GM12864 (cell line): ENCODE results near the gene LMCD1.

Experiments
- DNase-seq: peaks from one replicate; pipeline ENCODE4 v3.0.0-alpha.2; 2011; ENCODE audit warnings: low read depth
- H3K4me3 ChIP-seq: 2 replicates; pipeline ENCODE4 v1.5.1; 2011; ENCODE audit warnings: mild to moderate bottlenecking, low read depth, low read length, control low read depth
- TF ChIP-seq, protein P1 (sequence below): IDR thresholded peaks from 2 replicates; pipeline ENCODE4 v1.5.1; 2011; ENCODE audit warnings: low read depth, mild to moderate bottlenecking, moderate library complexity, low read length, control low read depth, inconsistent platforms; ENCODE audit errors: missing control alignments

The LMCD1 gene

DNA sequence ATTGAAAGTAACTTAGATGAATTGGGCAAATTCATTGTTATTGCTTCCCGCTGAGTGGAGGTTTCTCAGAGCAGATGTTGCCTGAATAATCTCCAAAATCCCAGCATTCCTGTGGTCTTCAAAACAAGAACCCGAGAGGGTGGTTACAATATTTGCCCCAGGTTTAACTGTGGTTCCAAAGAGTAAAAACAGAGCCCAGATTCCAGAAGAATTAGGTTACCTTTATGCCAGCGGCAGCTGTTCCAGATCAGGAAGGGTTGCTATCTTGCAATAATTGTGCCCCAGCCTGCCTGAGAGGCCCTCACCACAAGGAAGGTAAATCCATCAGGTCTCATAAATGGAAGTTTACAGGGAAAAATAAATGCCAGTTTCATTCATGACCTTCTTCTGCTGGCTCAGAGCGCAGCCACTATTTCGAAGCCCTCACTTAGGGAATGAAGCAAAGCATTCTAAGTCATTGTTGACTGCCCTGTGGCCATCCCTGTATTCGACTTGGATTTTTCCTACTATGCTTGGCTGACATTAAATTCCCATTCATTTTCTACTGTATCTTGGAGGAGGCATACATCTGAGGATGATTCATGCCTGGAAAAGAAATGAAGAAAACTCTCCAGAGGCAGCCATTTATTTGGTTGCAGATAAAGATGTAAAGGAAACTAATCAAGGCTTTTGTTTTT lies 88.4 kb downstream of the LMCD1 start:
- TF ChIP-seq, protein P1, sequence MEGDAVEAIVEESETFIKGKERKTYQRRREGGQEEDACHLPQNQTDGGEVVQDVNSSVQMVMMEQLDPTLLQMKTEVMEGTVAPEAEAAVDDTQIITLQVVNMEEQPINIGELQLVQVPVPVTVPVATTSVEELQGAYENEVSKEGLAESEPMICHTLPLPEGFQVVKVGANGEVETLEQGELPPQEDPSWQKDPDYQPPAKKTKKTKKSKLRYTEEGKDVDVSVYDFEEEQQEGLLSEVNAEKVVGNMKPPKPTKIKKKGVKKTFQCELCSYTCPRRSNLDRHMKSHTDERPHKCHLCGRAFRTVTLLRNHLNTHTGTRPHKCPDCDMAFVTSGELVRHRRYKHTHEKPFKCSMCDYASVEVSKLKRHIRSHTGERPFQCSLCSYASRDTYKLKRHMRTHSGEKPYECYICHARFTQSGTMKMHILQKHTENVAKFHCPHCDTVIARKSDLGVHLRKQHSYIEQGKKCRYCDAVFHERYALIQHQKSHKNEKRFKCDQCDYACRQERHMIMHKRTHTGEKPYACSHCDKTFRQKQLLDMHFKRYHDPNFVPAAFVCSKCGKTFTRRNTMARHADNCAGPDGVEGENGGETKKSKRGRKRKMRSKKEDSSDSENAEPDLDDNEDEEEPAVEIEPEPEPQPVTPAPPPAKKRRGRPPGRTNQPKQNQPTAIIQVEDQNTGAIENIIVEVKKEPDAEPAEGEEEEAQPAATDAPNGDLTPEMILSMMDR, result no peak
- no peak for DNase-seq
- H3K4me3 ChIP-seq, result no peak overlapping the region

DNA sequence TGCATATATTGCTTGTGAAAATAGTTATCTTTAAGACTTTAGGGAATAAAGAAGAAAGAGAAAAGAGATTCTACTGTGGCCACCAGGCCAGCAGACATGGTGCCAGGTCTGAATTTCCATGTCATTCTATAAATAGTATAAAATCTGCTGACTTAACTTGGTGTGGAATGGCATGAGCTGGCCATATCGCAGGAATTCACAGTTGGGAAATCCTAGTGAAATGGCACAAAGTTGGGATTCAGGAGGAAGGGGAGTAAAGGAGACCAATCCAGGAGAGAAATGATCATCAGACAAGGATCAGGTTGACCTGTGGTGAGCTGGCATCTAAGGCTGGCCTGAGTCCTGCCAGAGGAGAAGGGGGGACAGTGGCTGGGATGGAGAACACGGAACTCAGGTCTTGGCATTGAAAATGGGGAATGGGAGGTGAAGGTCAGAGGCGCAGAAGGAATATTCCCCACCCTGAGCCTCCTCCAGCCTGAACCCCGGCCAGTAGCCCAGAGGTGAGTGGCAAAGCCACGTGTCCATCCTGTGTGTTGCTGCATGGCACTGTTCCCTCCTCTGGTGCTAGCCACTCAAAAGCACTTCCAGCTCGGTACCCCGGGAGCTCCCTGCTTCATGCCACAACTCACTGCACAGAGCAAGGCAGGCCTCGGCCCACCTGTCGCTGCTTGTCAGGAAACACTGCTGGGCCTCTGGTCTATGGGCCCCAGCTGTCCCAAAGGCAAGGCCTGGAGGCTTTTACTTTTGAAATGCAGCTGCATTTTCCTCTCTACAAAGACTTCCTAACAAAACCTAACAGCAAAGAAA lies 91.6 kb downstream of the LMCD1 start:
- H3K4me3 ChIP-seq, result no peak overlapping the region
- TF ChIP-seq, protein P1, result no peak
- no peak for DNase-seq

DNA sequence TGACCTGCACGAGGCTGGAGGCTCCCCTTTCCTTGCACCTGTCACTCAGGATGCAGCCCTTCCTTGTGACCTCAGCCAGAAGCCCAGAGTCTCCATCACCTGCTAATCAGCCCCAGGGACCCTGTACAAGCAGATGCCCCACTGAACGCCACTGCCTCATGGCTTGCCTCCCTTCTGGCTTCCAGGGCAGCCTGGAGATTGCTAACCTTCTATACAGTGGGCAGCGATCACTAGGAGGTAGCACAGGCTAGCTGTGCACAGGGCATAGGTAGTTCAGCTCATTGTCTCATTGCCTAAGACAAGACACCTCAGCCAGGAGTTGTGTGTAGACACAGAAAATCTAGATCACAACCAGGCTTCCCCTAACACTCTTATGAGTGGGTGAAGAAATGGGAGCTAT lies 93.6 kb downstream of the LMCD1 start:
- DNase-seq, result no peak
- TF ChIP-seq, protein P1, result no peak
- H3K4me3 ChIP-seq, result no peak overlapping the region

DNA sequence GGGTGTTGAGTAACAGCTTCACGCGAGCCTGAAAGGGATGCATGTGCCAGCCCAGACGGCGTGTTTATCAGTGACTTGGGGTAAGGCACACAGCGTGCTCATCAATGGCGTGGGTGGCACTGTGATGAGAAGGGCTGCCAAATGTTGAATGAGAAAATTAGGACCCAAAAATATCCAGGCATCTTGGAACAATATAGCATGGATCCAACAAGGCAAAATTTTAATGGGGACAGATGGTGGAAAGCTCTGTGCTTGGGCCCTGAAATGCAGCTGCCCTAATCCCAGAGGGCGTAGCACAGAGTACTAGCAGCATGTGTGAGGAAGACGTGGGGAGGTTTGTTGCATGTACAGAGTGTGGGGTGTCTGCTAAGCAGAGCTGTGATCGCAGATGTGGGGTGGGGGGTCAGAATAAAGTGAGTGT lies 94.1 kb downstream of the LMCD1 start:
- DNase-seq, result no peak
- TF ChIP-seq, protein P1, result no peak
- no peak overlapping the region for H3K4me3 ChIP-seq

DNA sequence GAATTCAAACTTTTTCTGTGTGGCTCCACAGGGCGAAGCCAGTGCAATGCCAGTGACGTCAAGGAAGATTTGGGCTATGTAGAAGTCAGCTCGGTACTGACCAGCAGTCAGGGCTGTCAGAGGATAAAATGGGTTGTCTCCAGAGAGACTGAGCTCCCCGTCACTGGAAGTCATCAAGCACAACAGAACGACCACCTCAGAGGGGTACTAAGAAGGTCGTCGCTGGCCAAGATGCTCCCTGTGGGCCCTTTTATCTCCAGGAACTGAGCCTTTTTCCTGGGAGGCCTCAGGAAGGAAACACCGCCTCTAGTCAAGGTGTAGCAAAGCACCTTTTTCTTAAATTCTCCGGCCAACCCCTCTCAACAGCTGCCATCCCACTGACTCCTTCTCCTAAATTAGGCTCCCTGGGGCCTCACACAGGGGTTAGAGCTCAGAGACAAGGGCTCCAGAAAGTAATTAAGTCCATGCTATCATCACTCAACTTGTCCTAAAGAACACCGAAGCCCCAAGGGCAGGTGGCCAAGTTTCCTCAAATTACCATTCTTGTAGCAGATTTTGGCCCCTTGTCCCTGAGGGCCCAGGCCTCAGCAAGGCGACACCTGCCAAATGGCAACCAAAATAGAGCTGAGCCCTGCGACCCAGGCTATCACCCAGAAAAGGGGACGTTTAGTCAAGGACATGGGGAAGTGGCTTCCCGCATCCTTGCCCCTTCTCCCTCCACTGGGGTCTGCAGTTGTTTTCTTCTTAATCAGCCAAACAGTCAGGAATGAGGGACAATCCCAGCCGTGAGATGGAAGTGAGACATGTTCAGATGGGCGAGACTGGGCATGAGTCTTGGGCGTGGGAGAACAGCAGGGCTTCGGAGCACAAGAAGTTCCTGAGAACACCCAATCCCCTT lies 94.9 kb downstream of the LMCD1 start:
- H3K4me3 ChIP-seq, result no peak overlapping the region
- no peak for DNase-seq
- TF ChIP-seq, protein P1, result no peak

DNA sequence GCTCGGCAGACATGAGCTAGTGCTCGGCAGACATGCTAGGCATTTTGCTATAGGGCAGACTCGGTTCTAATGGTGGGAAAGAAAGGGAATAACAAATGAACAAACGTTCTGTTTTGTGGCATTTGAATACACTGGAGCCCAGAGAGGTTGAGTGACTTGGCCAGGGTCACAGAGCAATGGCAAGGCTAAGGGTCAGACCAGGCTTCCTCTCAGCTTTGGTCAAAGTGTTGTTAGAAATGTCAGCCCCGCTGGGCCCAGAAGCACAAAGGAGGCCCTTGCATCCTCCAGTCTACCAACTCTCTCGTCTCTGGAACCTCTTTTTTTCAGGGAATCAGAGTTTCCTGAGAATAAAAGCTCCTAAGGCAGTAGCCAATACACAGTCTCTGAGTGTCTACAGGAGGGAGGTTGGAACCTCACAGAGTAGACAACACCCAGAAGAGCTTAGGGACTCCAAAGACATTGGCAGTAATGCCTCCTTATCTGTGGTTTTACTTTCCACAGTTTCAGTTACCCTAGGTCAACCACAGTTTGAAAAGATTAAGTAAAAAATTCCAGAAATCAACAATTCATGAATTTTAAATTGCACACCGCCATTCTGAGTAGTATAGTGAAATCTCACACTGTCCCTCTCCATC lies 95.7 kb downstream of the LMCD1 start:
- no peak for DNase-seq
- no peak overlapping the region for H3K4me3 ChIP-seq
- TF ChIP-seq, protein P1, result no peak
